GM12878 (cell line): Measurements from ENCODE around the gene ZIC5. TPM values are rescaled to one million over a fixed set of nuclear protein-coding genes. Genes with fewer than 3 reads are reported as not detected.

ENCODE experiments used
- ATAC-seq: fragments of 200-7000 bp; cut with Tn5 transposase; 3 replicates; pipeline ENCODE4 v1.9.1; 2020; ENCODE audit warnings: mild to moderate bottlenecking, moderate library complexity
- BruUV-seq: library from RNA; stranded (reverse); fragments of 400-500 nt; replicated peaks from 2 replicates; lab custom pipeline; 2021; lab: Mats Ljungman, UMichigan
- CTCF ChIA-PET: fragments of 300-600 bp; sonication (Branson Sonifier 250); formaldehyde crosslinking; extraction: SDS; loops from one replicate; lab custom pipeline; 2021; ENCODE audit warnings: inconsistent platforms; lab: Yijun Ruan, JAX
- POLR2A ChIA-PET: fragments of 350-600 bp; formaldehyde crosslinking; extraction: SDS; loops from one replicate; lab custom pipeline; 2021; ENCODE audit warnings: inconsistent platforms; lab: Charles Lee
- RAD21 ChIA-PET: fragments of 300-600 bp; sonication (Branson Sonifier 250); formaldehyde crosslinking; loops from one replicate; lab custom pipeline; 2023; ENCODE audit warnings: antibody characterized with exemption; ENCODE audit not compliant: unreplicated experiment; lab: Charles Lee
- SMC1A ChIA-PET: fragments of 300-600 bp; sonication (Branson Sonifier 250); formaldehyde crosslinking; loops from one replicate; lab custom pipeline; 2023; ENCODE audit not compliant: unreplicated experiment, uncharacterized antibody; lab: Charles Lee
- DNase-seq: peaks from one replicate; pipeline ENCODE4 v3.0.0-alpha.2; 2011; ENCODE audit warnings: low read depth, low spot score
- FAIRE-seq: peaks from 3 replicates; lab custom pipeline; 2011; peaks lifted over from hg19 to GRCh38; lab: Jason Lieb, UNC
- H2AFZ ChIP-seq: 2 replicates; pipeline ENCODE4 v1.6.0; 2011; ENCODE audit warnings: low read depth, low read length, control low read depth; ENCODE audit not compliant: control insufficient read depth
- H3K27ac ChIP-seq: 2 replicates; pipeline ENCODE4 v1.5.1; 2011; ENCODE audit warnings: control low read depth; ENCODE audit not compliant: control insufficient read depth, insufficient read depth
- H3K27me3 ChIP-seq, 2 experiments: replicated peaks in 1 of 2; 2 replicates each; pipeline versions ENCODE4 v1.6.0 to v1.6.1; 2011; ENCODE audit warnings: low read length in 1 of 2; ENCODE audit not compliant: control insufficient read depth in 2 of 2, insufficient read depth in 2 of 2
- H3K36me3 ChIP-seq, 2 experiments: 2 replicates each; pipeline ENCODE4 v1.5.1; 2011; ENCODE audit warnings: low read length in 1 of 2; ENCODE audit not compliant: control insufficient read depth in 2 of 2, insufficient read depth in 2 of 2
- H3K4me1 ChIP-seq: 2 replicates; pipeline ENCODE4 v1.6.1; 2011; ENCODE audit warnings: mild to moderate bottlenecking, low read length, moderate library complexity, mixed read lengths; ENCODE audit not compliant: control insufficient read depth, insufficient read depth
- H3K4me2 ChIP-seq: 2 replicates; pipeline ENCODE4 v1.6.0; 2011; ENCODE audit warnings: control low read depth; ENCODE audit not compliant: control insufficient read depth, insufficient read depth
- H3K4me3 ChIP-seq: fragments of 200-600 bp; sonication (generic); 2 replicates; pipeline ENCODE4 v1.5.1; 2016
- H3K79me2 ChIP-seq: 2 replicates; pipeline ENCODE4 v1.6.0; 2011; ENCODE audit warnings: low read length; ENCODE audit not compliant: control insufficient read depth, insufficient read depth
- H3K9ac ChIP-seq: 2 replicates; pipeline ENCODE4 v1.8.0; 2011; ENCODE audit warnings: low read length, control low read depth, mixed read lengths; ENCODE audit not compliant: control insufficient read depth, insufficient read depth
- H3K9me3 ChIP-seq: replicated peaks from 3 replicates; pipeline ENCODE4 v1.5.1; 2011; ENCODE audit warnings: mild to moderate bottlenecking, low read length; ENCODE audit not compliant: control insufficient read depth, insufficient read depth
- H4K20me1 ChIP-seq: 2 replicates; pipeline ENCODE4 v1.6.0; 2011; ENCODE audit not compliant: control insufficient read depth, insufficient read depth
- ATF7 ChIP-seq: fragments of 450-650 bp; IDR thresholded peaks from 2 replicates; pipeline ENCODE4 v1.6.1; 2016; ENCODE audit warnings: low read depth, mild to moderate bottlenecking
- BRCA1 ChIP-seq: IDR thresholded peaks from 2 replicates; pipeline ENCODE4 v1.6.1; 2011; ENCODE audit warnings: low read depth, low read length, improper control_type of control experiment
- EED ChIP-seq: sonication (generic); IDR thresholded peaks from 2 replicates; pipeline ENCODE4 v1.6.1; 2016; ENCODE audit warnings: antibody characterized with exemption, low read depth
- EP300 ChIP-seq, 2 experiments: fragments of 150-350 bp in 1 of 2; IDR thresholded peaks; 2 replicates each; pipeline ENCODE4 v1.6.1; 2011 to 2012; ENCODE audit warnings: low read depth in 2 of 2, low read length in 2 of 2, borderline replicate concordance in 1 of 2, improper control_type of control experiment in 1 of 2, inconsistent platforms in 1 of 2; ENCODE audit not compliant: control insufficient read depth in 1 of 2
- FOXK2 ChIP-seq: fragments of 450-650 bp; IDR thresholded peaks from 2 replicates; pipeline ENCODE4 v1.6.1; 2017; ENCODE audit warnings: mild to moderate bottlenecking, moderate library complexity
- HDGF ChIP-seq: fragments of 450-650 bp; IDR thresholded peaks from 2 replicates; pipeline ENCODE4 v1.6.1; 2016; ENCODE audit warnings: antibody characterized with exemption
- IKZF1 ChIP-seq: fragments of 450-650 bp; conservative IDR thresholded peaks from 2 replicates; pipeline ENCODE4 v1.6.1; 2017; ENCODE audit warnings: antibody characterized with exemption, mild to moderate bottlenecking
- KDM1A ChIP-seq: fragments of 200-600 bp; sonication (generic); IDR thresholded peaks from 2 replicates; pipeline ENCODE4 v1.6.1; 2016; ENCODE audit warnings: borderline replicate concordance
- MYB ChIP-seq: fragments of 150-350 bp; IDR thresholded peaks from 2 replicates; pipeline ENCODE4 v1.6.1; 2014; ENCODE audit warnings: mild to moderate bottlenecking, low read depth, low read length, borderline replicate concordance
- NBN ChIP-seq: fragments of 450-650 bp; IDR thresholded peaks from 2 replicates; pipeline ENCODE4 v1.6.1; 2016
- NFIC ChIP-seq: IDR thresholded peaks from 2 replicates; pipeline ENCODE4 v1.6.1; 2012; ENCODE audit warnings: low read depth, mild to moderate bottlenecking, inconsistent platforms, low read length, moderate library complexity
- PAX8 ChIP-seq: fragments of 450-650 bp; IDR thresholded peaks from 2 replicates; pipeline ENCODE4 v1.6.1; 2017; ENCODE audit warnings: mild to moderate bottlenecking, moderate library complexity
- POU2F2 ChIP-seq: IDR thresholded peaks from 3 replicates; pipeline ENCODE4 v1.6.1; 2011; ENCODE audit warnings: low read depth, mild to moderate bottlenecking, low read length, borderline replicate concordance
- SP1 ChIP-seq: IDR thresholded peaks from one replicate; pipeline ENCODE4 v1.6.1; 2011; ENCODE audit warnings: low read depth, low read length
- ZNF274 ChIP-seq: IDR thresholded peaks from one replicate; pipeline ENCODE4 v1.8.0; 2011; ENCODE audit not compliant: insufficient read length, insufficient read depth
- WGBS: methylation state at CpG from one replicate; pipeline ENCODE4 v1.1.6; 2016; ENCODE audit warnings: low lambda C conversion rate; ENCODE audit not compliant: insufficient replicate concordance, insufficient coverage; ENCODE audit errors: missing lambda C conversion rate; 5-methylcytosine and 5-hydroxymethylcytosine counted together
- in situ Hi-C: fragments of 300-500 bp; cut with MboI; formaldehyde crosslinking; loops from 9 replicates; pipeline ENCODE4 v1.14.3; 2018; ENCODE audit warnings: mixed read lengths
- intact Hi-C: fragments of 100-400 bp; cut with micrococcal nuclease; formaldehyde crosslinking; loops from one replicate; pipeline ENCODE4 v1.14.2; 2022; ENCODE audit not compliant: unreplicated experiment
- polyA plus RNA-seq, 11 experiments: library from polyadenylated mRNA; depleted of rRNA in 4 of 11; unstranded in 6 of 11; stranded (reverse) in 5 of 11; fragments of >200 nt; fragmentation: Nextera tagmentation in 4 of 11; fragmentation: Illumina TruSeq in 1 of 11; extraction: Ambion mirVana in 4 of 11; extraction: Trizol in 1 of 11; gene quantifications; 1 replicate in 1 of 11; 2 replicates in 10 of 11; pipeline versions ENCODE4 v1.2.1 to v1.2.3, GENCODE V29; 2011 to 2016; ENCODE audit warnings: inconsistent platforms in 2 of 11, missing spikeins in 2 of 11, low read depth in 1 of 11
- total RNA-seq, 4 experiments: library from RNA; depleted of rRNA in 3 of 4; stranded (reverse); fragments of >200 nt in 3 of 4; fragmentation: Illumina TruSeq in 1 of 4; extraction: Trizol in 1 of 4; gene quantifications; 2 replicates each; pipeline versions ENCODE4 v1.2.1 to v1.2.3, GENCODE V29; 2013 to 2021
- TF ChIP-seq, protein P1 (sequence below): IDR thresholded peaks from 2 replicates; pipeline ENCODE4 v1.6.1; 2012; ENCODE audit warnings: mild to moderate bottlenecking, low read depth, low read length

The ZIC5 gene
- total and polyA plus RNA-seq, 10 of the 15 experiments (the other 5 are each of a cell fraction or from before 2014, with no cell fraction given), result not detected

DNA sequence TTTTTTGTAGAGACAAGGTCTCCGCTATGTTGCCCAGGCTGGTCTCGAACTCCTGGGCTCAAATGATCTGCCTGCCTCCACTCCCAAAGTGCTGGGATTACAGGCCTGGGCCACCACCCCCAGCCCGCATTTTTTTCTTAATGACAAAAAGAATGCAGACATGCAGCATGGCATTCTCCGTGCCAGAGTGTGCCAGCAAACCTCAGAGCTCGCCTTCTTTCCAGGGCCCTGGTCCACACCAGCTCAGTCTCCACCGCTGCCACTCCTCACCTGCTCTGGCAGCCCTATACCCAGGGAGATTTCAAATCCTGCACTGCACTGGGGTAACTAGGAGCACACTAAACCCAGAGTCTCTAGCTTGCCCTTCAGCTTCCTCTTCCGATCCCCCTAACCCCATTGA is 41.7 kb downstream of the ZIC5 start:
- intact Hi-C loops, result no loop called here
- Histone ChIP-seq H3K9me3 (no peaks in the 10 kb centered on the region), H3K4me2 (no peak overlapping the region), H4K20me1 (no peaks in the 10 kb centered on the region), H3K9ac (no peak overlapping the region), H3K4me3 (no peak overlapping the region), H2AFZ (no peak overlapping the region), H3K27ac (no peak overlapping the region), H3K79me2 (no peaks in the 10 kb centered on the region), H3K4me1 (no peaks in the 10 kb centered on the region), H3K36me3 (no peaks in the 10 kb centered on the region), H3K27me3 (no peaks in the 10 kb centered on the region)
- ChIA-PET CTCF (no interaction called here), RAD21 (no interaction called here), SMC1A (no interaction called here), POLR2A (no interaction called here)
- no peak for TF ChIP-seq POU2F2
- no peak for TF ChIP-seq IKZF1
- TF ChIP-seq, protein P1, sequence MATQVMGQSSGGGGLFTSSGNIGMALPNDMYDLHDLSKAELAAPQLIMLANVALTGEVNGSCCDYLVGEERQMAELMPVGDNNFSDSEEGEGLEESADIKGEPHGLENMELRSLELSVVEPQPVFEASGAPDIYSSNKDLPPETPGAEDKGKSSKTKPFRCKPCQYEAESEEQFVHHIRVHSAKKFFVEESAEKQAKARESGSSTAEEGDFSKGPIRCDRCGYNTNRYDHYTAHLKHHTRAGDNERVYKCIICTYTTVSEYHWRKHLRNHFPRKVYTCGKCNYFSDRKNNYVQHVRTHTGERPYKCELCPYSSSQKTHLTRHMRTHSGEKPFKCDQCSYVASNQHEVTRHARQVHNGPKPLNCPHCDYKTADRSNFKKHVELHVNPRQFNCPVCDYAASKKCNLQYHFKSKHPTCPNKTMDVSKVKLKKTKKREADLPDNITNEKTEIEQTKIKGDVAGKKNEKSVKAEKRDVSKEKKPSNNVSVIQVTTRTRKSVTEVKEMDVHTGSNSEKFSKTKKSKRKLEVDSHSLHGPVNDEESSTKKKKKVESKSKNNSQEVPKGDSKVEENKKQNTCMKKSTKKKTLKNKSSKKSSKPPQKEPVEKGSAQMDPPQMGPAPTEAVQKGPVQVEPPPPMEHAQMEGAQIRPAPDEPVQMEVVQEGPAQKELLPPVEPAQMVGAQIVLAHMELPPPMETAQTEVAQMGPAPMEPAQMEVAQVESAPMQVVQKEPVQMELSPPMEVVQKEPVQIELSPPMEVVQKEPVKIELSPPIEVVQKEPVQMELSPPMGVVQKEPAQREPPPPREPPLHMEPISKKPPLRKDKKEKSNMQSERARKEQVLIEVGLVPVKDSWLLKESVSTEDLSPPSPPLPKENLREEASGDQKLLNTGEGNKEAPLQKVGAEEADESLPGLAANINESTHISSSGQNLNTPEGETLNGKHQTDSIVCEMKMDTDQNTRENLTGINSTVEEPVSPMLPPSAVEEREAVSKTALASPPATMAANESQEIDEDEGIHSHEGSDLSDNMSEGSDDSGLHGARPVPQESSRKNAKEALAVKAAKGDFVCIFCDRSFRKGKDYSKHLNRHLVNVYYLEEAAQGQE, result no peak
- no peak for TF ChIP-seq NBN
- no peak for TF ChIP-seq HDGF
- no peak for TF ChIP-seq MYB
- TF ChIP-seq FOXK2, result no peak
- no peak for TF ChIP-seq ATF7
- TF ChIP-seq KDM1A, result no peak
- no peak for TF ChIP-seq NFIC
- no peak for TF ChIP-seq EED
- no peak for TF ChIP-seq PAX8
- TF ChIP-seq BRCA1, result no peak
- no peak for TF ChIP-seq ZNF274
- no peak for TF ChIP-seq EP300 (IDR thresholded peaks at IDR 0.05; ENCODE audit: borderline replicate concordance in 1 of 2, control insufficient read depth in 1 of 2, low read depth in 2 of 2, low read length in 2 of 2)
- no peak for TF ChIP-seq SP1
- in situ Hi-C loops, result no loop called here
- FAIRE-seq (no peak), DNase-seq (no peak), ATAC-seq (no peak)
- BruUV-seq, result no TSS peak
- WGBS, result 55% methylated on average over 7 of the region's 7 CpGs
